Left renal cortex interstitium (tissue), 4 donors: Measurements from ENCODE around the gene ZNF516. TPM values are rescaled to one million over a fixed set of nuclear protein-coding genes. Genes with fewer than 3 reads are reported as not detected.
"Not testable (repeated sequence)": the region's sequence is repeated elsewhere in the genome, so short reads cannot be mapped to it uniquely, and the experiment has no call there.

Source experiments
- DNase-seq, 4 donors: peaks; one replicate each; pipeline ENCODE4 v3.0.0-alpha.2; 2013; ENCODE audit warnings: low read depth in 4 of 4, low spot score in 2 of 4, missing footprints in 1 of 4
- polyA plus RNA-seq, 4 donors: library from polyadenylated mRNA; unstranded; fragments of 120-200 nt; gene quantifications; one replicate each; pipeline ENCODE4 v1.2.1, GENCODE V29; 2013; ENCODE audit not compliant: insufficient read length in 4 of 4

ZNF516 gene
- polyA plus RNA-seq, 4 donors: 35.7 to 58.6 (median 48.4) TPM

DNA sequence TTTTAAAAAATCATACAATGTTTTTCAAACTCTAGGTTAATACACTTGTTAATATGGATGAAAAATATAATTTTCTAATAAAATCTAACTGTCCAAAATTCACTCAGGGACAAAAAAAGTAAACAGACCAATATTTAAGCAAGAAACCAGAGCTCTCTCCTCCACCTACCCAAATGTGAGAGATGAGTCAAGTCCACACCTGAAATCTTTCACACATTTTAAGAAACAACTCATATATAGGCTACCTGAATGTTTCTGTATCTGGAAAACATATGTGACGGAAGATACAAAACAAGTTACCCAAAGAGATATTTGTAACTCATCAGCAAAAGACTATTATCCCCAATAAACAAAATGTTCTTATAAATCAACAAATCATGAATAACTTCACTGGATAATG, 20.2 kb downstream of the ZNF516 start:
- no peak for DNase-seq

DNA sequence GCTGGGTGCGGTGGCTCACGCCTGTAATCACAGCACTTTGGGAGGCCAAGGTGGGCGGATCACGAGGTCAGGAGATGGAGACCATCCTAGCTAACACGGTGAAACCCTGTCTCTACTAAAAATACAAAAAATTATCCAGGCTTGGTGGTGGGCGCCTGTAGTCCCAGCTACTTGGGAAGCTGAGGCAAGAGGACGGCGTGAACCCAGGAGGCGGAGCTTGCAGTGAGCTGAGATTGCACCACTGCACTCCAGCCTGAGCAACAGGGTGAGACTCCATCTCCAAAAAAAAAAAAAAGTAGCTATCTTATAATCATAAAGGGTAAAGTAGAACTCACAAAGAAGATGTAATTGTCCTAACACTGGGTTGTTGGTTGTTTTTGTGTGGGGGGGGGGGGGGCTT, 21.5 kb downstream of the ZNF516 start:
- not testable (repeated sequence) for DNase-seq

DNA sequence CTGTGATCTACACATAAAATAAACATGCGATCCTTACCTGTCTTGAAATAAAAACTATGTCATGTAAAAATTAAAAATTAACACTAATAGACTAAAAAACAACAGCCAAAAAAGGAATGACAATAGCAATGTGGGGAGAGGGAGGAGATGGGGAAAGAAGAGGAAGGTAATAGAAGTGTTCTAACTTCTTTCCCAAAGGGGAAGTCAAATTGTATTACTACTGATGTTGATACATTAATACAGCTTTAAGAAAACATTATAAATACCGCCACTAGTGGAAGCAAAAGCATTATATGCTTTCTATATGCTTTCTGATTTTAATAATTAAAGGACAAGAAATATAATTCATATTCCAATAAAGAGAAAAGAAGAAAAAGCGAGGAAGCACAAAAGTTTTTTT, 22.2 kb downstream of the ZNF516 start:
- DNase-seq: no peak

DNA sequence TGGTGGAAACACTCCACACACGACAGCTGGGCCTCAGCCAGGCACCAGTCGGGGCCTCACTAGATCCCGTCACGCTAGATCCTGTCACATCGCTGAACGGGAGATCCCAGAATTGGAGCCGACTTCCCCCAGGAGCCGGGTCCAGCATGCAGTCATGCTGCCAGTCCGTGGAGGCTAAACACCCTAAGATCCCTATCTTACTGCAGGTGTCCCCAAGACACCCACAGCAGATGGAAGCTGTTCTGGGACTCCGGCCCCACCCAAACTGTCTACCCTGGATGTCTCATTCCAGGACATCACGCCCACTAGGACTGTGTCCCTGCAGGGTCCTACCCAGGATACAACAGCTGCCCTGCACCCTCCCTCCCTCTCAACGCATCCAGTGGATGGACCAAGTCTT, 23.4 kb downstream of the ZNF516 start:
- DNase-seq: no peak

DNA sequence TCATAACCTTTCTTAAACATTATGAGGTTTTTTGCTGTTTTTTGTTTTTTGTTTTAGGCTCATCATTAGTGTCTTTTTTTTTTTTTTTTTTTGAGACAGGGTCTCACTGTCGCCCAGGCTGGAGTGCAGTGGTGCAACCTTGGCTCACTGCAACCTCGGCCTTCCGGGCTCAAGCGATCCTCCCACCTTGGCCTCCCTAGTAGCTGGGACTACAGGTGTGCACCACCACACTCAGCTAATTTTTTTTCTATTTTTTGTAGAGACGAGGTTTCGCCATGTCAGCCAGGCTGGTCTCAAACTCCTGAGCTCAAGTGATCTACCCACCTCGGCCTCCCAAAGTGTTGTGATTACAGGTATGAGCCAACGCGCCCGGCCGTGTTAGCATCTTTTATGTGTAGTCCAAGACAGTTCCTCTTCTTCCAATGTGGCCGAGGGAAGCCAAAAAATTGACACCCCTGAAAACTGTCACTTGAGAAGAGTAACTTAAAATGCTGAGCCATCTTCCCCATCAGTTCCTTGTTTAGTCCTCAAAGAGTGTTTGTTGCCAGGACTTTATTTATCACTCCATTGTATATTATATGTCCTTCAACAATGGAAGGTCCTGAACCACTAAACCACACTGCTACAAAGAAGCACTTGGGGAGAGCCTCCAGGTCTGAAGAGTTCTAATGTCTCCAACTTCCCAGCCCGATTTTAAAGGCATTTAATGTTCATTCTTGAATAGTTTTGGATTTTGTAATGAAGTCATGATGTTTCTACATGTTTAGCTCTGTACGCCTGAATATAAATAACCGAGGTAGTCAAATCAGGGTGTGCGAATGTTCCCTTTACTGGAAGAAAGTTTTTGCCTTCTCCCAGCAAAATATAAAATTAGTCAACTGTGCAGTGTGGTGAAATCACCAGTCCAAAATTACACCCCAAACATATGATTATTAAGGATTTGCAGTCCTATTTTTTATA, 26.4 kb downstream of the ZNF516 start:
- no peak for DNase-seq

DNA sequence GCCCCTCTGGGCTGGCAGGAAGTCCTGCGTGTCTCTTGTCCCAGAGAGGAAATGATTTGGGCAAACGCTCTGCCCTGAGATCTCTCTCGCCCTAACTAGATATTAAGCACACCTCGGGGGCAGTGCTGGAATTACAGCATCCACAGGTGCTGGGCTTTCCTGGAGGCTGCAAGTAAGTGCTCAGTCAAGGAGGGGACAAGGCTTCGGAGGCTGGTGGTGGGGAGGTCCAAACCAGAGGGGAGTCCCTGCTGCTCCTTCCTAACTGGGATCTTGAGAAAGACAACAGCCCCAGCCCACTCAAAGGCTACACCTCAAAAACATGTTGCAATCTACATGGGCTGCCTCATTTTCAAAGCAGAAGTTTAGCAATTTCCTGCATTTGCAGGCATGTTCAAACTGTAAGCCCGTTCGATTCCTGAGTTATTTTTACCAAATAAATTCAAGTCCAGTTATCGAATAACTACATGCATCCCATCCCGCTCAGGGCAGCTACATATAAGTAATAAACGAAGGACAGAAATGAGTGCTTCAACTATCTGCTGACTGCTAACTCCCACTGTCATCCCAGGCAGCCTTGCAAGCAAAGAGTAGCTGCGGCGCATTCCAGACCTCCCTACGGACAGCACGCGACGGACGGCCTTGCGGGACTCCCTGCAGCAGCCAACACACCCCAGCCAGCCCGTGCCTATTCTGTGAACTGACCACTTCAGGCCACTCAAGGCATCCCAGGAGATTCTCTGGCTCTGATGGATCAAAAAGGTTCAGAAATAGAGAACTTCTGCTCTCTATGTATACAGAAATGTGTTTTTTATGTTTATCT, 27.5 kb downstream of the ZNF516 start:
- DNase-seq: no peak

DNA sequence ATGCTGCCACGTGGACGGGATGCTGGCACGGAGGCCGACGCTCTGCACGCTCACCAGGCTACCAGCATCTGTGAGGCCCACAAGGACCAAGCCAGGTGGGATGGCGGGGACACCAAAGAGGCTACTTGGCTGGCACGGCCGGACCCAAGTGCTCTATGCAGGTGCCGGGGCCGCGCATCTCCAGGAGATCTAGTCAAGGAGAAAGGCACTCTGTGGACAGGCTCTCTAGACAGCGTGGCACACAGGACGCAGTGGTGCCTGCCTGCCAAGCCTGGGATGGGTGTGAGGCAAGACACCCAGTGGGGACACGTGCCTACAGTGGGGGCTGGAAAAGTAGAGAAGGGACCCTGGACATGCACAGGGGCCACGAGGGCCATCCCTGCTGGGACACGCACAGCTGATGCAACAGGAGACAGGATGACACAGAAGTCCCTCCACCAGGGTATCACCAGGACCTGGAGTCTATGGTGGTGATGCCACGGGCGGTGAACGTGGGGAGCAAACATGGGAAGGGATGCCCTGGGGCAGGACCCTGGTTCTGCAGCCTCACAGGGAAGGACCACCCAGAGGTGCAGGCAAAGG, 28.5 kb downstream of the ZNF516 start:
- DNase-seq: no peak

DNA sequence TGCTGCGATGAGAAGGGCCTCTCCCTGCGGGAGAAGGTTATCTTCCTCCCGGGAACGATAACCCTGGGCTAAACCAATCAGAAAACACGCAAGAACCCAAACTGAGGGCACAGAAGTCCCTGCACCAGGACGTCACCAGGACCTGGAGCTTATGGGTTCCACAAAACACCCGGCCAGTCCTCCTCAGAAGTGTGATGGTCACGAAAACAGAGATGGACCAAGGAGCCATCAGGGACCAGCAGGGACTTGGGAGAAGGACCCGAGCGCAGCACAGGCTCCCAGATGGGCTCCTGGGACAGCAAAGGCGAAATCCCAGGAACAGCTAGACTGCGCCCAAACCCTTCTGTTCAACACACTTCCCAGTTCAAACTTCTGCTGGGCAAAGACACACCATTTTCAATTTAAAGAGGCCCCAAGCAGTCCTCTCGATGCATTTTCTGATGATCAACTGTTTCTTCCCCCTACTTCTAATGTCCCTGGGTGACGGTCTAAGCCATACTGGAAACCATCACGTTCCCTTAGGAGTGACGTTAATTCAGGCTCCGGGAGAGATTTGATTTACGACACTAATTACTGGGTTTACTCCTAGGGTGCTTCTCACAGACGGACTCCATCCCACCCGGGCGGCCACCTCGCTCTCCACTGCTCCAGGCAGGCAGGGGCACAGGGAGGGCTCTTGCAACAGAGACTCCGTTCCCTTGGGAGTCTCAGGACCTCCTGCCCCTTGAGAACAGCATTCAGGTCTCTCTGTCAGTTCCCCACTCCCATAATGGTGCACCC, 29.2 kb downstream of the ZNF516 start:
- DNase-seq: no peak

DNA sequence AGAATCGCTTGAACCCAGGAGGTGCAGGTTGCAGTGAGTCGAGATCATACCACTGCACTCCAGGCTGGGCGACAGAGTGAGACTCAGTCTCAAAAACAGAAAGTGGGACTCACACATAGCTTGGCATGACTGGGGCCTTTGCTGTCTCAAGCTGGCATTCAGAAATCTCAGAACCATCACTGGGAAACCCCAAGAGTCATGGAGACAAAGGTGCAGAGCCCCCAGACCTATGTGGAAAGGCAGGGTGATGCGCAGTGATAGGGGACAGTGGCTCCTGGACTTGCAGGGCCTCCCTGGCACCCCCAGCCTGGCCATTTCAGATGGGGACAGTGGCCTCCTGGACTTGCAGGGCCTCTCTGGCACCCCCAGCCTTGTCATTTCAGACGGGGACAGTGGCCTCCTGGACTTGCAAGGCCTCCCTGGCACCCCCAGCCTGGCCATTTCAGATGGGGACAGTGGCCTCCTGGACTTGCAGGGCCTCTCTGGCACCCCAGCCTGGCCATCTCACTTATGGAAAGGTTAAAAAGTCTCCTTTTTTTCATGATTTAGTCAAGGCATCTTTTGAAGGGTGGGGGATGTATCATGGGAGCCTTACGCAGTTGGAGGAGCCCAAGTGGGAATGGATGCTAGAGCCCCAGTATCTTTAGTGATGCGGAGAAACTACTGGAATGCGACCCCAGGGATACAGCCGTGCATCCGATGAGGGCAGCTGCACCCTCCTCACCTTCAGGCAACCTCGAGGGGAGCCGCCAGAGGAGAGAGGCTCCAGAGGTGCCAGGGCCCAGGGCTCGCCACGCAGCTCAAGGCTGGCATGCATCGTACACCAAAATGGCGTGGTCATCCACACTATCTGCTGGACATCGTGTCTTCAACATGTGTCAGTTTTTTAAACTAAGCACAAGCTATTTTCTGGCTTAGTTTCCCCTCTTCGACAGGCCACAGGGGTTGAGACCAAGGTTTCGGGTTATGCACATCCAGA, 30.5 kb downstream of the ZNF516 start:
- no peak for DNase-seq

DNA sequence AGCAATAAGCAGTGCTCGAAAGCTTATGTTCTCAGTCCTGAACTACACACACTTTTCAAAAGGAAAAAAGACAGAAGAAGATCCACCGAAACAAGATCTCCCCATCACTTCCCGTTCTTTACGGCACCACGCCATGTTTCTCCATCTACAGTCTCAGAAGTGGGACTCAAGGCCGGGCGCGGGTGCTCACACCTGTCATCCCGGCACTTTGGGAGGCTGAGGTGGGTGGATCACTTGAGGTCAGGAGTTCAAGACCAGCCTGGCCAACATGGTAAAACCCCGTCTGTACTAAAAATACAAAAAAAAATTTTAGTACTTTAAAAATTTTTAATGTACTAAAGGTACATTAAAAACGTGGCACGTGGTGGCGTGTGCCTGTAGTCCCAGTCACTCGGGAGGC, 31.2 kb downstream of the ZNF516 start:
- DNase-seq: no peak

DNA sequence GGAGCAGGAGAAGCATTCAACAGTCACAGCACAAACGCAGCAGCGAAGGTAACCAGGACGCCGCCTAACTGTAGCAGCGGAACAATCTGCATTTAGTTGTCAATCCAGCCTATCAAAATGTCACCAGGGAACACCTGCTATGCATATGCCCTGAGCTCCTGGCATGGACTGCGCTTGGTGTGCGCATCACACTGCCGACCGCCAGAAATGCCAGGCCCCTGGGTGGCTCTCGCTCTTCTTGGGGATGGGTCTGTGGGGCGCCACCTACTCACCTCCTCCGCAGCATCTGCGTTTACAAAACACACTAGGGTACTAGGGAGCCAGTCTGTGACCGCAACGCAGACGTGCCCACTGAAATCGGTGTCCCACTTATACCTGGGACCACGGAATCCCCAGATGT, 31.7 kb downstream of the ZNF516 start:
- no peak for DNase-seq

DNA sequence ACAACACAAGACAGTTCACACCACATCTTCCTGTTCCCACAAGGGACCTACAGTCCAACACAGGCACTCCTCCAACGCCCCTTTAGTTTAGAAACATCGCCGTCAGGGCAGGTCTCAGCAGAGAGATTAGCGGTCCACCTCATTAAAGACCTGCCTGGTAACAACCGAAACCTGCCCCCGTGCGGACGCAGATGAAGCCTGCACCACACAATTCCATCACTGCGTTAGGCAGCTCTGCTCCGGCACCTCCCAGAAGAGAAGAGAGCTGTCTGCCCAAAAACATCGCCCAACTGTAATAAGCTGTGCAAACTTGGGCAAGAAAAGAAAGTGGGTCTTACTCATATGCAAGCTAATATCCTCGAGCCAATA, 32.7 kb downstream of the ZNF516 start:
- no peak for DNase-seq

DNA sequence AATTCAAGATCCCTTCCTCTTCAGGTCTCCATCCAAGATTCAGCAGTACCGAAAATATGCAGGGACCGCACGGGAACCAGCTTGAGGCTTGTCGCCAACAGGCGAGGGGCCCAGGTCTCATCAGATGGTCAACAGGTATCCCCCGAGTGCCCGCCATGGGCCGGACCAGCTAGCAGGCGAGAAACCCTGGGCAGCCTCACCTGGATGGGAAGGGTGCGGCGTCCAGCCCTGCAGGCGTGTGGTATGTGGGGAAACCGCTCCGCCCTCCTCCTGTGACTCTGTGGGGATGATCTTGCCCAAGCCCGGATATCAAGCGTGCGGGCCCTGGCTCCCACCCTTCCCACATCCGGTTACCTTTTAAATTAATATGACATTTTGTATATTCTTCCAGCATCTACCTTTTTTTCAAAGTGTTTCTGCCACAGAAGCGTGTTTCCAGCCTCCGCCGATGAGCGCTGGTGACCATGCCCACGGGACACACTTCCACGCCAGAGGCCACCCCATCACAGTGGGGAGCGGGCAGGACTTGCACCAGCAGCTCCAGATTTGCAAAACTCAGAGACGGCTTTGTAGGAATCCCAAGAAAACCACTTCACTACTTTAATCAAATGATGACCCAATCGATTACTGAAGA, 33.2 kb downstream of the ZNF516 start:
- DNase-seq: no peak

DNA sequence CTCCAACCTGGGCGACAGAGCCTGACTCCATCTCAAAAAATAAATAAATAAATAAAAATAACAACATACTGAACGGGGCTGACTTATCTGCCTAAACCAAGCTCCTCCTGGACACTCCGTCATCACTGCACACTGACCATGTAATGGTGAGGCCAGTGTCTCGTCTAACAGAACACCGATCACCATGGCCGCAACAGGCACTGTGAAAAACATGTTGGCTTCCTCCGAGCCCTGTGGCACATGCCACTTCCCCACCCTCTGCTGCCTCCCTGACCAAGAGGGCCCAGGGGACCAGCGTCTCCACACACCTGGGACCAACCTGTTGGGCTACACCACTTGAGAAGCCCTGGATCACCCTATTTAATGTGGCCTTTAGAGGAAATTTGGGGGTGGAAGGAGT, 33.9 kb downstream of the ZNF516 start:
- DNase-seq: no peak

DNA sequence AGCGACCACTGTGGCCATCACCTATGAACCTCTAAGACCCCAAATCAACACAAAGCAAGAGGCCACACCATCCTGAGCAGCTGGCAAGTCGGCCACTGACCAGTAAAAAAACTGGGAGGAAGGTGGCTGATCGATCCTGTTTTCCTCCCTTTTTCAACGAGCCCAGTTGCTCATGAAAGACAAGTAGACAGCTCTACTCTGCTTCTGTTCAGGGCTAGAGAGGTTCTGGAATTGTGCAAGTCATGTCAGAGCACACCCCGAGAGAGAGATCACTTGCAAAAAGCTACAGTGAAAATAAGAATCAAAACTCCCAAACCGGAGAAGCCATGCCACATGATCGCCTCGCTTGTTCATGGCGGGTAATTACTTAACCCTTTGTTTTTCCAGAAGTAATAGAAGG, 34.6 kb downstream of the ZNF516 start:
- DNase-seq: no peak

DNA sequence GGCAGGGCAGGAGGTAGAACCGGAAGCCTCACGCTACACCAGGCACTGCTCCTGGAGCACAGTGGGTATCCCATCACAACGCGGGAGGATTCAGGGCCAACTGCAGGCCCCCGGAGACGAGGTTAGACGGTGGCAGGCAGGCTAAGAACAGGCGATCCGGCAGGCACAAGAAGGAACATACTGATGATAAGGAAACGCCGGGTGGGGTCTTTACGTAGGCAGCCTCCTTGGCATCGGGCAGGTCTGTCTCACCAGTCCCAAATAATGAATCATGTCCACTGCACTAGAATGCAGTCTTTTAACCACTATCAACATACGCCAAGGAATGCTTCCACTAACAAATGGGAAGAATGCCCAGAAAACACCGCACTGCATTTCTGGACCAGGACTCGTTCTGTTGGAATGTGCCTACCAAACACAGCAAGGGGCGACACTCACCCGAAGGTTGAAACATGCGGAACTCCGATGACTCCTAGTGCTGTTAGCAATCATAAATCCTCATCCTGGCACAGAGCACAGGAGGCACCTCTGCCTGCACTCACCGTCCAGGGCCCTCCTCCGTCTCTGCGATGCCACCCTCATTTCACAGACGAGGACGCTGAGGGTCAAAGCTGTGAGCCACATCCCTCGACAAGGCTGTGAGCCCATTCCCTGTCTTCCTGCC, 35.2 kb downstream of the ZNF516 start:
- DNase-seq: no peak

DNA sequence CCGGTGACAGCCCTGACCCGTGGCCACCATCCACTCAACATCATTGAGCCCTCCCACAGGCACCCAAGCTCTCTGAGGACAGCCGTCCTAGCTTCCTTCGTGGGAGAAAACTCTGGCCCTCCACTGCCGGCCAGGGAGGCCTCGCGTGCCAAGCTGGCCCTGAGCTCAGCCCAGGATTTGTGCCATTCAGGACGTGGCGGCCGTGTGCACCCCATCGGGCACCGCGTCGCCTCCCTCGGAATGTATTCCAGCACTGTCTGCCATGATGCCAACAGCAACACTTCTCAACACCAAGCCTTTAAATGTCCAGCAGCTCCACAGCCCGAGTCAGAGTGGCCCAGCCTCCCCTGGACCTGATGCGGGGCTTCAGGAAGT, 35.7 kb downstream of the ZNF516 start:
- no peak for DNase-seq

DNA sequence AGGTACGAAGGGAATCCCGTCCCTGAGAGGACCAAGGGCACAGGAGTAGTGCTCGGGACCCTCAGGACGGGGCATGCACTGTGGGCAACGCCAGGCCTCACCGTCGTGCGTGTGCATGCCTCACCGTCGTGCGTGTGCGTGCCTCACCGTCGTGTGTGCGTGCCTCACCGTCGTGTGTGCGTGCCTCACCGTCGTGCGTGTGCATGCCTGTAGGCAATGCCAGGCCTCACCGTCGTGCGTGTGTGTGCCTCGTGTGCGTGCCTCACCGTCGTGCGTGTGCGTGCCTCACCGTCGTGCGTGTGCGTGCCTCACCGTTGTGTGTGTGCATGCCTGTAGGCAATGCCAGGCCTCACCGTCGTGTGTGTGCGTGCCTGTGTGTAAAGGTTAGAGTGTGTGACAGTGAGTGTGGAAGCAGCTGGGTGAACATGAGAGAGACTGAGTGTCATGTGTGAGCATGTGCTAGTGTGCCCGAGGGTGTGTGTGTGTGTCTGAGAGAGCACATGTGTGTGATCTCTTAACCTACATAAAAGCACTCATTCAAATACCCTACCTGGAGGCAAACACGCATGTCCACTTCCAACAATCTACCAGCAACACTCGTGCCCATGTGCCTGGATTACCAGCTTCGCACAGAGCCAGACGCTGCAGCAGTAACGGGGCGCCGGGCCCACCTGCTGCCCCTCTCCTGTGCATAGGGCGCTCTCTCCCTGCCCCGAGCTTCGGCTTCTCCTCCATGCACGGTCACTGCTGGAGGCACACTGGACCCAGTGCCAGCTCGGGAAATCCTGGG, 36.3 kb downstream of the ZNF516 start:
- no peak for DNase-seq
